MV-4-11 (cell line): ENCODE data around the gene UBAC2.
"Not testable (repeated sequence)": the region's sequence is repeated elsewhere in the genome, so short reads cannot be mapped to it uniquely, and the experiment has no call there.

Source experiments
- DNase-seq: peaks from one replicate; lab custom pipeline; 2025; lab: John Stamatoyannopoulos, UW

Gene UBAC2

DNA sequence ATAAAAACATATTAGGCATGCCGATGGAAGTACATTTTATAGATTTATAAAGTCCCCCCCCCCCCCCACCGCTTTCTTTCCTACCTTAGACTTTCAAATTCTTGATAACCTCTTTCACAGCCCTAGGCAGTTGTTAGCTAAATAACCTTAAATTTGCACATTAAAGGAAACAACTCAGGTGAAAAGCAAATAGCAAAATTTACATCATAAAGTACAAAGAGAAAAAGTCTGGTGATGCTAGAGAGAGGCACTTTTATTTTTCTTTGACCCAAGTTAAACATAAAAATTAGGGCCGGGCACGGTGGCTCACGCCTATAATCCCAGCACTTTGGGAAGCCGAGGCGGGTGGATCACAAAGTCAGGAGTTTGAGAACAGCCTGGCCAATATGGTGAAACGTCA is 15.0 kb upstream of the UBAC2 start:
- DNase-seq, result no peak

DNA sequence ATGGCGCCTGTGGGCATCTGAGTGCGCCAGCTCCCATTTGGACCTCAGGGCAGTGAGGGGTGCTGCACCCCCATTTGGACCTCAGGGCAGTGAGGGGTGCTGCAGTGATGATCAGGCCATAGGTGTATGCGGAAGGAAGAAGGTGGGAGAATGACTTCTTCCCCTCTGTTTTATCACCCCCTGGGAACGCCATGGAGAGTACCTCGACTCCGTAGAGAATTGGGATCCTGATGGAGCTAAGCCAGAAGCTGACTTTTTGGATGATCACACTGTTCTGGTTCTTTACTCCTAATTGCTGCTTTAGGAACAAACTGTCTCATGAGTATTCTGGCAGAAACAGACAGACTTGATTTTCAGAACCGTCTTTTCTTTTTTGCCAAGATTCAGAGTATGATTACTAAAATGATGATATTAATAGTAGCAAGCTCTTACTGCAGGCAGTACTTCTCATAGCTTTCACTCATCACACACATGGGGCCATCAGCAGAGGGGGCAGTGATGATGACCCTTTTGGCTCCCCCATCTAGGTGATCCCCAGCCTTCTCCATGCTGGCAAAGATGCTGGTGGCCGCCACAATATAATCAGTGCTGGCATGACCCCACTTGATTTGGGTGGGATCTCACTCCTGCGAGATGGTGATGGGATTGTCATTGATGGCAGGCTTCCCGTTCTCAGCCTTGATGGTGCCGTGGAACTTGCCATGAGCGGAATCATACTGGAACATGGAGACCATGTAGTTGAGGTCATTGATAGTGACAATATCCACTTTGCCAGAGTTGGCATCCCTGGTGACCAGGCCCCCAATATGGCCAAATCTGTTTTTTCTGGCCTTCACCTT is 10.3 kb upstream of the UBAC2 start:
- DNase-seq, result no peak

GRCh38 chr13:99191336-99191899 is 9.2 kb upstream of the UBAC2 start:
- no peak for DNase-seq

- peak; percentile 15 for DNase-seq
Measured at GRCh38 chr13:99191900-99192399, 8.7 kb upstream of the UBAC2 start.

DNA sequence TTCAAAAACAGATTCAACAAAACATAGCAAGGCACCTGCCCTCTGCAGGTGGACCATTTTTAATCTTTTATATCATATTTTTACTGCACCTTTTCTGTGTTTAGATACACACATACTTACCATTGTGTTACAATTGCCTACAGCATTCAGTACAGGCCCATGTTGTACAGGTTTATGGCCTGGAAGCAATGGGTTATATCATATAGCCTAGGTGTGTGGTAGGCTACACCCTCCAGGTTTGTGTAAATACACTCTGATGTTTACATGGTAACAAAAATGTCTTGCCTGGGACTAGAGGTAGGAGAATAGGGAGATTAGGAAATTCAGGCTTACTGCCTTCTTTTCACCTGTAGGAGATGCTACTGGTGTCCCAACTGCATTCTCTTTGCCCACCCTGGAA is 8.2 kb upstream of the UBAC2 start:
- no peak for DNase-seq

- DNase-seq, result no peak
Measured at GRCh38 chr13:99193152-99193551, 7.5 kb upstream of the UBAC2 start.

DNA sequence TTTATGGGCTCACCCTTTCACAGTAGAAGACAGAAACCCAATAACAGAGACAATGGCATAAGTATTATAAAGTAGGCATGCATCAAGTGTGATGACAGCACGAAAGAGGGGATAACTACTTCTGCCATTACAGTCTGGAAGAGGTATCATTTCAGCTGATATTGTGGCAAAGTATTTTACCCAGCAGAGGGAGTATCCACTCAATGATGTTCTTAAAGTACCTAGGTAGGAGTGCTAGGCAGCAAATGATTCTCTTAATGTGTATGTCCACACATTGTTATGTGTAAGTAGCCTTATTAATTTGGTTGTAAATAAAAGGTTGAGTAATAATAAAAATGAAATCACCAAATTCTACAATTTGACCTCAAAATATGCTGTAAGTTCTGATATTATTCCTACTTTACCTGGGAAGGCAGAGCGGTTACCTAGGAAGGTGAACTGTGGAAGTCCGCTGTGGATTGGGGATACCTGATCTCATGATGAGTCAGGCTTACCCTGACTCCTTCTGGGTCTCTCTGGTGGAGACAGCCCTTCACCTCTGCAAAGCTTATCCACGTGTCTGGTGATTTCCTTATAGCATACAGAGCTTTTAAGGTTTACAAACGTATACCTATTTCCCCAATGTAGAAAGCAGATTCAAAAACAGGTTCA is 4.1 kb upstream of the UBAC2 start:
- peak; percentile 15 for DNase-seq

DNA sequence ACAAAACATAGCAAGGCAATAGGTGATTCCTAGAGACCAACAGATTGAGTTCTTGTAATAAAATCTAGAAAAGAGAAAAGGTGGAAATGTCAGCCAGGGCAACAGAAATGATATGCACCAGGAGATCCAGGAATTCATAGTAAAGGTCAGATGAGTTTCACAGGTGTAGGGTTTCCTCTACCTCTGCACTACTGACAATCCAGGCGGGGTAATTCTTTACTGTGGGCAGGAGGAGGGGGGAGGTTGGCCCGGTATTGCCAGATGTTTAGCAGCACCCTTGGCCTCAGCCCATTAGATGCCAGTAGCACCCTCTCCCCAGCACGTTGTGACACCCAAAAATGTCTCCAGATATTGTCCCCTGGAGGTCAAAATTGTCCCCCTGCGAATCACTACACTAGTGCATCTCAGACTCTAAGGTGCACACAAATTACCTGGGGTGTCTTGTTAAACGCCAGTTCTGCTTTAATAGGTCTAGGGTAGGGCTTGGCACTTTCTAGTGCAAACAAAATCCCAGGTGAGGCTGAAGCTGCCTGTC is 3.5 kb upstream of the UBAC2 start:
- DNase-seq, result no peak

- no peak for DNase-seq
Measured at GRCh38 chr13:99199541-99200431, 868 bp upstream of the UBAC2 start.

DNA sequence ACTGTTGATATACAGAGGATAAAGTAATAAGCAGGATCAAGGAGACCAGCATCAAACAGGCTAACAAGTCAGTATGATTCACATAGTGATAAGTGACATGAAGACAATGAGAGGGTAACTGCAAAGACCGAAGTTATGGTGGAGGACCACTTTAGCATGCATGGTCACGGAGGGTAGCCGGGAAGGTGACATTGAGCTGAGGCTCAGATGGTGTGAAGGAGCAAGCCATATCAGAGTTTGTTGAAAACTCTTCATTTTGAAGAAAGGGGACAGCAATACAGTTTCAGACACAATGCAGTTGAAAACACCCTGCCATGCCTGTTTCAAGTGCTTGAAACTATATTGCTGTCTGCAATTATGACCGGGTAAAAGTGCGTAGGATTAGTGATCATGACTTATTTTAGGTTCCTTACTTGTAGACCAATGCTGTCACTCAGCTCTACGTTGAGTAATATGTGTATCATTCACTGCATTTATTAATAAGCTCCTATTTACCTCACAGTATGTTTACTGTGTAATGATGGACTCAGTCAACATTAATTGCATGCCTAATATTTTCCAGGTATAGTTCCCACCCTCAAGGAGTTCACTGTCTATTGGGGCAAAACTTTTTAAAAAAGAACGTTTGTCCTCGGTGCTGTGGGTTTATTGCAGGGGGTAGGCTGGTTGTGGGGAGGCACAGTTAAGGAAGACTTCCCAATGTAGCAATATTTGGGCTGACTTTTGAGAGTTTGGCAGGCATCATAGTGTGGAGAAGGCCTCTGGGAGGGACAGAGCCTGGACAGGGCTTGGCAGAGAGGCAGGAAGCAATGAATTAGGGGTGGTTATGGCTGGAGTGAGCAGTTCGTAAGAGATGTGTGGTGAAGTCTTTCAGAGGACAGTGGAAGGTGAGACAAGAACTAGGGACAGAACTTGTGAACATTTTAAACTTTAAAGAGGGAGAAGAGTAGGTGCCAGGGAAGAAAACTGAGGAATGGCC is 3.2 kb downstream of the UBAC2 start:
- no peak for DNase-seq

DNA sequence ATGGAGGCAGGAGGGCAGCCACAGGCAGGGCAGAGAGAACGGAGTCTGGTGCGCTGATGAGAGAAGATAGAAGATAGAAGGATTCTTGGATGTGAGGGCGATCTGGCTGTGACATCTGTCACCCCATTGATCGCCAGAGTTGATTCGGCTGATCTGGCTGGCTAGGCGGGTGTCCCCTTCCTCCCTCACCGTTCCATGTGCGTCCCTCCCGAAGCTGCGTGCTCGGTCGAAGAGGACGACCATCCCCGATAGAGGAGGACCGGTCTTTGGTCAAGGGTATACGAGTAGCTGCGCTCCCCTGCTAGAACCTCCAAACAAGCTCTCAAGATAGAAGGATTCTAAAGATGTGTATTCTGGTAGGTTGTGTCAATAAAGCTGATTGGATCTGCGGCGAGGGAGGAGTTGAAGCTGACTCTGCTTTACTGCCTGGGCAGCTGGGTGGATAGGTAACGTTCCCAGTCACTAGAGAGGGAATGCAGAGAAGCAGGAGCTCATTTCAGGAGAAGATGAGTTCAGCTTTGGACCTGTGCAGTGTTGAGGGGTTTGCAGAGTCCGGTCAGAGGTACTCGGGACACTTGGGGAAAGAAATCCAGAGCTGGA is 5.1 kb downstream of the UBAC2 start:
- DNase-seq, result no peak

DNA sequence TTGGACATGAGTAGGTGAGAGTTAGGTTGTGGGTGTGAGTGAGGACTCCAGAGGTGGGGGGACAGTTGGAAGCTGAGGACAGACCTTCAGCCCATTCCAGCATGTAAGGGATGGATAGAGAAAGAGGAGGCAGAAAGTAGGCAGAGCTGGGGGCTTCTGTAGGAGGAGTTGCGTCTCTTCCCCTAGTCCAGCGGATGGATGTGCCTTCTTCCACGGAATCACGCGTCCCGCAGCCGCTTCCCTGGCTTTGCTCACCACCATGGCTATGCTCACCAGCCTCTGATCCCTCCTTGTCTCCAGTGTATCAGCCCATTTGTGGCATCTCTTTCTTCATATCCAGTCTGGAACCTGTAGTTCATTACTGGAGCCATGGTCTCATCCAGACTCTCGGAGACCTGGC is 5.6 kb downstream of the UBAC2 start:
- DNase-seq, result no peak

GRCh38 chr13:99206873-99207272 is 6.2 kb downstream of the UBAC2 start:
- no peak for DNase-seq

DNA sequence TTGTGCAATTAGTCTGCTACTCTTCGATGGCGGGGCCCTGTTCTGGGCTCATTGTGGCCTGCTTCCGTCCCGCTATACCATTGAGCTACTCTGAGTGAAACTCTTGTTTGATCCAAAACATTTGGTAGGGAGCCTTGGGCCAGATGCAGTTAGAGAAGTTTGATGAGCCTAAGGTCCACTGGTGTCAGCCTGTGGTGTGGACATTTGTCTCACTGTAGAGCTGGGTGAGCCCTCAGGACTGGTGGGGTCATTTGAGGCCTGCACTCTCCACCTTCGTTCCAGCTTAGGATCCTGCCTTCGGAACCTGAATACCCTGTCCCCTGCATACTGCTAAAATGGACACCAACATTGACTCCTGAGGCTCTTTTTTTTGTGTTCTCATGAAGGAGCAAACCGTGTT is 6.9 kb downstream of the UBAC2 start:
- no peak for DNase-seq

- DNase-seq, result no peak
Measured at GRCh38 chr13:99208185-99208584, 7.5 kb downstream of the UBAC2 start.

- no peak for DNase-seq
Measured at GRCh38 chr13:99208845-99209527, 8.3 kb downstream of the UBAC2 start.

GRCh38 chr13:99210627-99211026 is 10.0 kb downstream of the UBAC2 start:
- DNase-seq, result not testable (repeated sequence)

DNA sequence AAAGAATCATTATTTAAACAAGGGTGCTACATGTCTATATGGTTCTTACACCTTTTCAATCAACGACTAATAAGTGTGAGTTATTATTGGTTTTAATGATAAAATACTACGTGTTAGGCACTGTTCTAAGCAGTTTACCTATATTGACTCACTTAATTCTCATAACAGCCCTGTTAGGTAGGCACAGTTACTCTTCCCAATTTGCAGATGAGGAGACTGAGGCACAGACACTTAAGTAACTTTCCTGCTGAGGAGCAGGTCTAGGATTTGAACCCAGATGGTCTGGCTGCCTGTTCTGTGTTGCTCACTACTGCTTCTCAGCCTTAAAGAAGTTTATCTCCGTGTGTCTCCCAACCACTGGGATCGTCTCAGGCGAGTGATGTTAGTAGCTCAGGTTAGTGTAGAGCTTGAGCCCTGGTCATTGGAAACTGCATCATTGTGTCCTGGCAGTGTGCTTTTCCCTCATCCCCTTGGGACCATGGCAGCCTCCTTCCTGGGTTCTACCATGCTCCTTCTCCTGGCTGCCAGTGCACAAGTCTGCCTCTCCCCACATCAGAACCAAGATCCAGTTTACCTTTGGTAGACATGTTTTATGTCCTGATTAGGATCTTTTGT is 10.9 kb downstream of the UBAC2 start:
- no peak for DNase-seq

GRCh38 chr13:99214232-99214631 is 13.6 kb downstream of the UBAC2 start:
- DNase-seq, result no peak
